Body of pancreas (tissue), 4 donors: Measurements from ENCODE around the gene JPH2. TPM values are rescaled to one million over a fixed set of nuclear protein-coding genes. Genes with fewer than 3 reads are reported as not detected.

Source experiments
- ATAC-seq: fragments of 150-250 bp; one replicate; pipeline ENCODE4 v1.9.1; 2016
- DNase-seq, 4 donors: peaks; one replicate each; pipeline ENCODE4 v3.0.0-alpha.2; 2019
- H3K27ac ChIP-seq, 4 donors: fragments of 200-600 bp; sonication (generic); 1 replicate in 3 of 4; 2 replicates in 1 of 4; pipeline versions ENCODE4 v1.5.1 to v1.6.1; 2016 to 2019; ENCODE audit warnings: mild to moderate bottlenecking in 1 of 4, mixed read lengths in 1 of 4, moderate library complexity in 1 of 4
- H3K27me3 ChIP-seq, 2 donors: fragments of 200-600 bp; sonication (generic); one replicate each; pipeline ENCODE4 v1.6.0; 2016; ENCODE audit warnings: mild to moderate bottlenecking in 1 of 2
- H3K36me3 ChIP-seq, 2 donors: fragments of 200-600 bp; sonication (generic); replicated peaks in 1 of 2; 2 replicates each; pipeline ENCODE4 v1.5.1; 2016; ENCODE audit warnings: low read depth in 2 of 2; ENCODE audit not compliant: insufficient read depth in 1 of 2
- H3K4me1 ChIP-seq: fragments of 200-600 bp; sonication (generic); one replicate; pipeline ENCODE4 v1.6.0; 2016
- H3K4me3 ChIP-seq, 2 donors: fragments of 200-600 bp; sonication (generic); 1 replicate in 1 of 2; 2 replicates in 1 of 2; pipeline ENCODE4 v1.5.1; 2016 to 2019
- H3K9me3 ChIP-seq, 3 donors: fragments of 200-600 bp; sonication (generic); 1 replicate in 2 of 3; 2 replicates in 1 of 3; pipeline ENCODE4 v1.5.1; 2016
- CTCF ChIP-seq, 7 experiments: fragments of 450-650 bp in 4 of 7; fragments of 200-600 bp in 3 of 7; sonication (generic) in 3 of 7; IDR thresholded peaks; one replicate each; pipeline ENCODE4 v1.5.1; 2016 to 2019; ENCODE audit warnings: antibody characterized with exemption in 7 of 7
- POLR2A ChIP-seq, 3 donors: fragments of 450-650 bp; IDR thresholded peaks; one replicate each; pipeline ENCODE4 v1.6.1; 2016; ENCODE audit warnings: antibody characterized with exemption in 3 of 3, mild to moderate bottlenecking in 2 of 3
- WGBS, 2 donors: methylation state at CpG; one replicate each; pipeline ENCODE4 v1.1.5; 2017; 5-methylcytosine and 5-hydroxymethylcytosine counted together
- intact Hi-C: fragments of 100-400 bp; cut with DNase I; formaldehyde crosslinking; loops from one replicate; pipeline ENCODE4 v1.15.1; 2023
- total RNA-seq, 2 donors: library from RNA; depleted of rRNA; stranded (reverse); fragments of >200 nt; gene quantifications; one replicate each; pipeline ENCODE4 v1.1.0, GENCODE V29; 2016

JPH2 gene
- total RNA-seq, 2 donors from 2014 or later, result 1.6 to 2.1 TPM

- 45 to 50% methylated on average over 6 of the region's 6 CpGs for WGBS, 2 donors
- DNase-seq, result no peak
- H3K27me3 ChIP-seq, result no peaks in the 10 kb centered on the region
Measured at GRCh38 chr20:44153636-44154043, 33.3 kb downstream of the JPH2 start.

GRCh38 chr20:44151621-44152416 lies 35.2 kb downstream of the JPH2 start:
- no peaks in the 10 kb centered on the region for H3K9me3 ChIP-seq
- DNase-seq (no peak), ATAC-seq (no peak)
- no peaks in the 10 kb centered on the region for H3K27me3 ChIP-seq
- H3K4me3 ChIP-seq, result no peak overlapping the region
- H3K36me3 ChIP-seq, result no peaks in the 10 kb centered on the region
- WGBS, 2 donors, result 71 to 79% methylated on average over 14 of the region's 14 CpGs
- H3K4me1 ChIP-seq, result no peaks in the 10 kb centered on the region
- intact Hi-C loops, result no loop called here
- no peak overlapping the region for H3K27ac ChIP-seq
- TF ChIP-seq CTCF (IDR thresholded peaks at IDR 0.05), result no peak
- no peak for TF ChIP-seq POLR2A (IDR thresholded peaks at IDR 0.05)

More at GRCh38 chr20:44153636-44154043, 33.3 kb downstream of the JPH2 start:
- Histone ChIP-seq H3K36me3 (no peaks in the 10 kb centered on the region), H3K9me3 (no peaks in the 10 kb centered on the region), H3K4me3 (no peak overlapping the region), H3K4me1 (no peaks in the 10 kb centered on the region), H3K27ac (no peak overlapping the region)
- intact Hi-C loops, result no loop called here
- ATAC-seq, result no peak
- TF ChIP-seq CTCF (IDR thresholded peaks at IDR 0.05) (no peak), POLR2A (IDR thresholded peaks at IDR 0.05) (no peak)

GRCh38 chr20:44146272-44146671 lies 40.7 kb downstream of the JPH2 start:
- intact Hi-C loops, result no loop called here
- no peak for TF ChIP-seq CTCF (IDR thresholded peaks at IDR 0.05)
- TF ChIP-seq POLR2A (IDR thresholded peaks at IDR 0.05), result no peak
- Histone ChIP-seq H3K4me3 (no peak overlapping the region), H3K27ac (no peak overlapping the region), H3K9me3 (no peaks in the 10 kb centered on the region), H3K27me3 (no peaks in the 10 kb centered on the region), H3K4me1 (no peaks in the 10 kb centered on the region), H3K36me3 (no peaks in the 10 kb centered on the region)
- WGBS, 2 donors, result 61 to 66% methylated on average over 4 of the region's 4 CpGs
- ATAC-seq (no peak), DNase-seq (no peak)

GRCh38 chr20:44145131-44145775 lies 41.7 kb downstream of the JPH2 start:
- WGBS, 2 donors, result 81 to 83% methylated on average over 18 of the region's 18 CpGs
- ATAC-seq (no peak), DNase-seq (no peak)
- Histone ChIP-seq H3K27me3 (no peaks in the 10 kb centered on the region), H3K27ac (no peak overlapping the region), H3K4me3 (no peak overlapping the region), H3K36me3 (no peaks in the 10 kb centered on the region), H3K9me3 (no peaks in the 10 kb centered on the region), H3K4me1 (no peaks in the 10 kb centered on the region)
- TF ChIP-seq CTCF (IDR thresholded peaks at IDR 0.05) (no peak), POLR2A (IDR thresholded peaks at IDR 0.05) (no peak)
- intact Hi-C loops, result no loop called here
